Panc1 (cell line): ENCODE results near the gene ALK. TPM values are rescaled to one million over a fixed set of nuclear protein-coding genes. Genes with fewer than 3 reads are reported as not detected.

ENCODE experiments used
- ATAC-seq: fragments of 200-7000 bp; cut with Tn5 transposase; 2 replicates; pipeline ENCODE4 v1.9.1; 2020; ENCODE audit warnings: mild to moderate bottlenecking, moderate library complexity
- BruUV-seq: library from RNA; stranded (reverse); fragments of 400-500 nt; replicated peaks from 2 replicates; lab custom pipeline; 2021; lab: Mats Ljungman, UMichigan
- CTCF ChIA-PET: fragments of 300-600 bp; sonication (Branson Sonifier 250); formaldehyde crosslinking; loops from one replicate; lab custom pipeline; 2022; ENCODE audit warnings: antibody characterized with exemption; lab: Charles Lee
- POLR2A ChIA-PET: fragments of 300-600 bp; sonication (Branson Sonifier 250); formaldehyde crosslinking; loops from one replicate; lab custom pipeline; 2022; ENCODE audit warnings: antibody characterized with exemption; lab: Charles Lee
- DNase-seq: peaks from one replicate; pipeline ENCODE4 v3.0.0-alpha.2; 2010; ENCODE audit warnings: low read depth, low spot score
- H3K27ac ChIP-seq: 2 replicates; pipeline ENCODE4 v1.5.1; 2011; ENCODE audit warnings: mild to moderate bottlenecking, low read length, inconsistent platforms
- H3K27me3 ChIP-seq: fragments of 200-500 bp; sonication (Bioruptor generic); 2 replicates; pipeline ENCODE4 v1.6.0; 2014; ENCODE audit warnings: low read length, inconsistent platforms; ENCODE audit not compliant: control insufficient read depth, insufficient read depth
- H3K36me3 ChIP-seq: fragments of 200-500 bp; sonication (Bioruptor generic); 2 replicates; pipeline ENCODE4 v1.5.1; 2014; ENCODE audit warnings: inconsistent platforms, mild to moderate bottlenecking, low read length, moderate library complexity; ENCODE audit not compliant: control insufficient read depth, insufficient read depth
- H3K4me1 ChIP-seq: 2 replicates; pipeline ENCODE4 v1.5.1; 2011; ENCODE audit warnings: inconsistent platforms, mild to moderate bottlenecking, low read length, moderate library complexity; ENCODE audit not compliant: control insufficient read depth, insufficient read depth
- H3K4me3 ChIP-seq, 2 experiments: 2 replicates each; pipeline ENCODE4 v1.5.1; 2011 to 2012; ENCODE audit warnings: low read depth in 2 of 2, low read length in 2 of 2, mild to moderate bottlenecking in 2 of 2, inconsistent platforms in 1 of 2, moderate library complexity in 1 of 2
- H3K9me3 ChIP-seq: fragments of 200-500 bp; sonication (Bioruptor generic); 2 replicates; pipeline ENCODE4 v1.5.1; 2014; ENCODE audit warnings: low read depth, mild to moderate bottlenecking, inconsistent platforms, low read length, moderate library complexity; ENCODE audit not compliant: control insufficient read depth, insufficient read depth
- POLR2AphosphoS5 ChIP-seq: IDR thresholded peaks from 2 replicates; pipeline ENCODE4 v1.6.1; 2012; ENCODE audit warnings: mild to moderate bottlenecking, low read depth, low read length, moderate library complexity
- SIN3A ChIP-seq: IDR thresholded peaks from 2 replicates; pipeline ENCODE4 v1.6.1; 2012; ENCODE audit warnings: low read depth, mild to moderate bottlenecking, low read length, moderate library complexity, borderline replicate concordance; ENCODE audit not compliant: insufficient read depth
- TCF7L2 ChIP-seq: IDR thresholded peaks from 2 replicates; pipeline ENCODE4 v1.6.1; 2011; ENCODE audit warnings: mild to moderate bottlenecking, low read depth, low read length, inconsistent platforms
- in situ Hi-C: cut with HindIII; loops from 2 replicates; pipeline ENCODE4 v1.10.0; 2016; ENCODE audit warnings: low sequenced_read_pairs, low pct_unique_long_range_greater_than_20kb
- intact Hi-C: fragments of 100-400 bp; cut with micrococcal nuclease; formaldehyde crosslinking; loops from one replicate; pipeline ENCODE4 v1.10.0; 2022; ENCODE audit not compliant: unreplicated experiment
- total RNA-seq: library from RNA; stranded (reverse); gene quantifications from one replicate; pipeline ENCODE4 v1.2.1, GENCODE V29; 2021; ENCODE audit not compliant: unreplicated experiment
- TF ChIP-seq, protein P1 (sequence below): fragments of 450-650 bp; IDR thresholded peaks from 2 replicates; pipeline ENCODE4 v1.5.1; 2017; ENCODE audit warnings: mild to moderate bottlenecking
- TF ChIP-seq, protein P2 (sequence below), 2 experiments: IDR thresholded peaks; 2 replicates each; pipeline ENCODE4 v1.6.1; 2011 to 2012; ENCODE audit warnings: low read depth in 2 of 2, control low read depth in 1 of 2, low read length in 1 of 2, mild to moderate bottlenecking in 1 of 2, moderate library complexity in 1 of 2; ENCODE audit not compliant: insufficient read depth in 1 of 2

ALK gene
- total RNA-seq, 1 experiment from 2014 or later: not detected

DNA sequence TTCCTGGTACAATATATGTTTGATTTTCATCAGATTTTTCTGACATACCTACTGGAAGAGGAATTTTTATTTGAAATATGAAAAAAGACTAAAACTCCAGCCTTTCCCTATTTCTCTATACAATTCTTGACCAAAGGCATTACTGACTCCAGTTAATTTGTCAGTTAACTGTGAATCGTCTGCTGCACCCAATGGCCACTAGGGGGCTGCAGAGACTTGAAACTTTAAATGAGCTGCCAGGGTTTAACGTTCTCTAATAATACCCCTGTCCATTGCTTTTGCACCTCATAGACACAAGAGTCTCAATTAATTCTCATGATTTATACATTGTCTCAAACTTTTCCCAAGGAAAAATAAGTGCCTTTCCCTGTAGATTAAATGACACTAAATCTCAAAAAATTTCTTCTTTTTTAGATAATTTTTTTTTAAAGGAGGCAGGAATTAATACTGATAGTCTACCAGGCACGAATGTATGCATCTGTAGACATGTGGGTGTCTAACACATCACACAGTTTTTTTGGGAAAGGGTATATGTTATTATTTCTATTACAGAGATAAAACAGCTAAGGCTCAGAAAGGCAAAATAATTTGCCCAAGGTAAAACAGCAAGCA is 1.8 kb upstream of the ALK start:
- CTCF ChIA-PET: interaction anchor here (0.6 kb wide), 1 partner anchor 102 kb away, joined by 3 read pairs; no protein-coding TSS in a partner anchor
- peak; percentile 71 for ATAC-seq

DNA sequence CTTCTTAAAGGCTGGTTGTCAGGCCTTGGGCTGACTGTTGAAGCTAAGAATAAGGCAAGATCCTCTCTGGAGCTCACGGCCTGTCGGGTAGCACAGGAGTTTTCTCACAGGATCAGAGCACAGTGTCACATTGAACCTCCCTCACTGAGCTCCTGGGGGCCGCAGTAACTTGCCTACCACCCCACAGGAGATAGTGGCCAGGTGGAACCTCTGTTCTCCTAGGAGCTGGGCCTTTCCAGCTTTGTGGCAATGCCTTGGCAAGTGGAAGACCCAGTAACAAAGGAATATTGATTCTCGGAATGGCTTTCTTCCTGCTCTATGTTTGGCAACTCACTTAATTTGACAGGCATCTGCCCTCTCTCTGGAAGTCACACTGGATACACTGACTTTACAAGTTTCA is 1.2 kb upstream of the ALK start:
- ChIA-PET CTCF (no interaction called here), POLR2A (no interaction called here)
- Histone ChIP-seq H3K4me1 (no peaks in the 10 kb centered on the region), H3K9me3 (no peaks in the 10 kb centered on the region), H3K36me3 (no peaks in the 10 kb centered on the region), H3K4me3 (no peak overlapping the region), H3K27ac (no peak overlapping the region), H3K27me3 (peaks cover 31% of the 10 kb centered on the region)
- intact Hi-C loops: loop anchor here (1.0 kb wide), 2 partner anchors 104 to 150 kb away; no protein-coding TSS in a partner anchor
- BruUV-seq: no TSS peak
- DNase-seq: no peak
- ATAC-seq: no peak
- in situ Hi-C loops: no loop called here
- TF ChIP-seq POLR2AphosphoS5: no peak
- TF ChIP-seq, protein P1, sequence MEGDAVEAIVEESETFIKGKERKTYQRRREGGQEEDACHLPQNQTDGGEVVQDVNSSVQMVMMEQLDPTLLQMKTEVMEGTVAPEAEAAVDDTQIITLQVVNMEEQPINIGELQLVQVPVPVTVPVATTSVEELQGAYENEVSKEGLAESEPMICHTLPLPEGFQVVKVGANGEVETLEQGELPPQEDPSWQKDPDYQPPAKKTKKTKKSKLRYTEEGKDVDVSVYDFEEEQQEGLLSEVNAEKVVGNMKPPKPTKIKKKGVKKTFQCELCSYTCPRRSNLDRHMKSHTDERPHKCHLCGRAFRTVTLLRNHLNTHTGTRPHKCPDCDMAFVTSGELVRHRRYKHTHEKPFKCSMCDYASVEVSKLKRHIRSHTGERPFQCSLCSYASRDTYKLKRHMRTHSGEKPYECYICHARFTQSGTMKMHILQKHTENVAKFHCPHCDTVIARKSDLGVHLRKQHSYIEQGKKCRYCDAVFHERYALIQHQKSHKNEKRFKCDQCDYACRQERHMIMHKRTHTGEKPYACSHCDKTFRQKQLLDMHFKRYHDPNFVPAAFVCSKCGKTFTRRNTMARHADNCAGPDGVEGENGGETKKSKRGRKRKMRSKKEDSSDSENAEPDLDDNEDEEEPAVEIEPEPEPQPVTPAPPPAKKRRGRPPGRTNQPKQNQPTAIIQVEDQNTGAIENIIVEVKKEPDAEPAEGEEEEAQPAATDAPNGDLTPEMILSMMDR: no peak
- TF ChIP-seq, protein P2, sequence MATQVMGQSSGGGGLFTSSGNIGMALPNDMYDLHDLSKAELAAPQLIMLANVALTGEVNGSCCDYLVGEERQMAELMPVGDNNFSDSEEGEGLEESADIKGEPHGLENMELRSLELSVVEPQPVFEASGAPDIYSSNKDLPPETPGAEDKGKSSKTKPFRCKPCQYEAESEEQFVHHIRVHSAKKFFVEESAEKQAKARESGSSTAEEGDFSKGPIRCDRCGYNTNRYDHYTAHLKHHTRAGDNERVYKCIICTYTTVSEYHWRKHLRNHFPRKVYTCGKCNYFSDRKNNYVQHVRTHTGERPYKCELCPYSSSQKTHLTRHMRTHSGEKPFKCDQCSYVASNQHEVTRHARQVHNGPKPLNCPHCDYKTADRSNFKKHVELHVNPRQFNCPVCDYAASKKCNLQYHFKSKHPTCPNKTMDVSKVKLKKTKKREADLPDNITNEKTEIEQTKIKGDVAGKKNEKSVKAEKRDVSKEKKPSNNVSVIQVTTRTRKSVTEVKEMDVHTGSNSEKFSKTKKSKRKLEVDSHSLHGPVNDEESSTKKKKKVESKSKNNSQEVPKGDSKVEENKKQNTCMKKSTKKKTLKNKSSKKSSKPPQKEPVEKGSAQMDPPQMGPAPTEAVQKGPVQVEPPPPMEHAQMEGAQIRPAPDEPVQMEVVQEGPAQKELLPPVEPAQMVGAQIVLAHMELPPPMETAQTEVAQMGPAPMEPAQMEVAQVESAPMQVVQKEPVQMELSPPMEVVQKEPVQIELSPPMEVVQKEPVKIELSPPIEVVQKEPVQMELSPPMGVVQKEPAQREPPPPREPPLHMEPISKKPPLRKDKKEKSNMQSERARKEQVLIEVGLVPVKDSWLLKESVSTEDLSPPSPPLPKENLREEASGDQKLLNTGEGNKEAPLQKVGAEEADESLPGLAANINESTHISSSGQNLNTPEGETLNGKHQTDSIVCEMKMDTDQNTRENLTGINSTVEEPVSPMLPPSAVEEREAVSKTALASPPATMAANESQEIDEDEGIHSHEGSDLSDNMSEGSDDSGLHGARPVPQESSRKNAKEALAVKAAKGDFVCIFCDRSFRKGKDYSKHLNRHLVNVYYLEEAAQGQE (IDR thresholded peaks at IDR 0.05; ENCODE audit: insufficient read depth in 1 of 2, low read depth in 2 of 2, low read length in 1 of 2): no peak
- TF ChIP-seq TCF7L2: no peak
- no peak for TF ChIP-seq SIN3A

More for the DNA sequence above, 1.8 kb upstream of the ALK start:
- in situ Hi-C loops (no loop called here), intact Hi-C loops (loop anchor here (1.0 kb wide), 2 partner anchors 103 to 149 kb away; no protein-coding TSS in a partner anchor)
- Histone ChIP-seq H3K9me3 (no peaks in the 10 kb centered on the region), H3K27me3 (peaks cover 31% of the 10 kb centered on the region), H3K36me3 (no peaks in the 10 kb centered on the region), H3K4me1 (no peaks in the 10 kb centered on the region), H3K27ac (no peak overlapping the region), H3K4me3 (no peak overlapping the region)
- TF ChIP-seq, protein P1: peak; percentile 89
- no peak for TF ChIP-seq SIN3A
- TF ChIP-seq, protein P2 (IDR thresholded peaks at IDR 0.05; ENCODE audit: insufficient read depth in 1 of 2, low read depth in 2 of 2, low read length in 1 of 2): no peak
- no TSS peak for BruUV-seq
- POLR2A ChIA-PET: no interaction called here
- peak; percentile 38 for DNase-seq
